Skeletal muscle tissue (tissue), 4 donors: ENCODE data around the gene KLF15. TPM values are rescaled to one million over a fixed set of nuclear protein-coding genes. Genes with fewer than 3 reads are reported as not detected.

Experiments
- H3K27ac ChIP-seq: one replicate; pipeline ENCODE4 v1.7.0; 2013; ENCODE audit warnings: mild to moderate bottlenecking, low read depth, low read length, inconsistent platforms
- H3K27me3 ChIP-seq, 3 donors: one replicate each; pipeline ENCODE4 v1.7.0; 2013; ENCODE audit warnings: low read length in 3 of 3; ENCODE audit not compliant: control insufficient read depth in 3 of 3, insufficient read depth in 3 of 3
- H3K36me3 ChIP-seq, 3 donors: one replicate each; pipeline ENCODE4 v1.7.0; 2013; ENCODE audit warnings: low read length in 3 of 3; ENCODE audit not compliant: control insufficient read depth in 3 of 3, insufficient read depth in 3 of 3
- H3K4me1 ChIP-seq, 3 donors: one replicate each; pipeline ENCODE4 v1.7.0; 2013; ENCODE audit warnings: low read length in 3 of 3, mild to moderate bottlenecking in 3 of 3; ENCODE audit not compliant: control insufficient read depth in 3 of 3, insufficient read depth in 3 of 3
- H3K4me3 ChIP-seq, 3 donors: one replicate each; pipeline ENCODE4 v1.7.0; 2013; ENCODE audit warnings: low read length in 3 of 3
- H3K9ac ChIP-seq, 3 donors: one replicate each; pipeline ENCODE4 v1.7.0; 2013; ENCODE audit warnings: low read length in 3 of 3, mild to moderate bottlenecking in 3 of 3, moderate library complexity in 2 of 3, low read depth in 1 of 3
- H3K9me3 ChIP-seq, 3 donors: one replicate each; pipeline ENCODE4 v1.7.0; 2013; ENCODE audit warnings: low read length in 3 of 3; ENCODE audit not compliant: control insufficient read depth in 3 of 3
- total RNA-seq: library from RNA; depleted of rRNA; stranded (reverse); fragments of >200 nt; gene quantifications from one replicate; pipeline ENCODE4 v1.2.3, GENCODE V29; 2014
- donor health status: Osteomylitis.

The KLF15 gene
- total RNA-seq, 1 donor from 2014 or later: 2.6 TPM

DNA sequence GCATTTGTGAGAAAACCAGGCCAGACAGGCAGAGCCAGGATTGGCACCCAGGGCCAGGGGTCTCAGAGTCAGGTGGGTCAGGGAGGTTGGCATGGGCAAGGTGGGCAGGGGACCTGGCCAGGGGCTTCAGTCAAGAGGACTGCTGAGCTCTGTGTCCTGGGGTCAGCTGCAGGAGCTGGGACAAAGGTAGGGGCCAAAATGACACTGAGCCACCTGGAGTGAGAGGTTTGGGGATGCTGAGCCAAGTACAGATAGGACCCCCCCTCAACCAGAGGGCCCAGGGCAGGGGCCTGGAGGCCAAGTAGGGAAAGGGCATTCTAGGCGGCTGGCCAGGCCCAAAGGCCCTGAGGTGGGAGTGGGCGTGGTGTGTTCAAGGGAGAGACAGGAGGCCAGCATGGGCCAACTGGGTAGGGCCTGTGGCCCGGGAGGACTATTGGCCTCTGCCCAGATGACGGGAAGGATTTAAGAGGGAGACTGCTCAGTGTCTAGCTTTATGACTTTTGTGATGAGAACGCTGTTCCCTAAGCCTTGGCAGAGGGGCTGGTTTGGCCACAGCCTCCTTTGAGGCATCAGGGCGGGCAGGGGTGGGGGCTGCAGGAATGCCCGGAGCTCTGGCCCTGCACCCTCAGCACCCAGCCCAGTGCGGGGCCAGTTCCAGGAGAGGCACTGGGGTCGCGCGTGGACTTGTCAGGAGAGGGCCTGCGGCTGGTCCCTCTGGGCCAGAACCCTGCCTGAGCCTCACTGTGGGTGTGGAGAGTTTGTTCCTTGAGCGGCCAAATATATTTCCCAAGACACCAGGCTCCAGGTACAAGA, 40.6 kb upstream of the KLF15 start:
- H3K36me3 ChIP-seq: no peaks in the 10 kb centered on the region
- no peak overlapping the region for H3K9ac ChIP-seq
- H3K27me3 ChIP-seq: peaks cover 15 to 25% (median 24%) of the 10 kb centered on the region in 3 donors
- no peaks in the 10 kb centered on the region for H3K9me3 ChIP-seq
- peaks cover 0 to 3% (median 2%) of the 10 kb centered on the region in 3 donors for H3K4me1 ChIP-seq
- no peak overlapping the region for H3K27ac ChIP-seq
- no peak overlapping the region for H3K4me3 ChIP-seq

DNA sequence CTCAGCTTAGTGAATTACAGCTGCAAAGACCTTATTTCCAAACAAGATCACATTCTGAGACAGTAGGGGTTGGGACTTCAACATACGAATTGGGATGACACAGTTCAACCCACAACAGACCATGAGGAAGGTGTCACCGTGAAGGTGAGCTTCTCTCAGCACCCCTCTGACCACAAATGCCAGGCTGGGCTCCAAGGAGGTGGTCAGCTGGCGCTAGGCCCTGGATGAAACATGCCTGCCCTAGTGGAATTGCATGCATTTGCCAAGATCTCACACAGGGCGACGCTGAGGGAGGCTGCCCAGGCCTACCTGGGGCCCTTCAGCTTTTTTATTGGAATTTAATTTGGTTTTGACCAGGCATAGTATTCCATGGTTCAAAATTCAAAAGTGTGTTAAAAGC, 39.3 kb upstream of the KLF15 start:
- Histone ChIP-seq H3K4me1 (peaks cover 0 to 3% (median 2%) of the 10 kb centered on the region in 3 donors), H3K9me3 (no peaks in the 10 kb centered on the region), H3K27ac (no peak overlapping the region), H3K27me3 (peaks cover 15 to 21% (median 17%) of the 10 kb centered on the region in 3 donors), H3K9ac (no peak overlapping the region), H3K4me3 (no peak overlapping the region), H3K36me3 (no peaks in the 10 kb centered on the region)

DNA sequence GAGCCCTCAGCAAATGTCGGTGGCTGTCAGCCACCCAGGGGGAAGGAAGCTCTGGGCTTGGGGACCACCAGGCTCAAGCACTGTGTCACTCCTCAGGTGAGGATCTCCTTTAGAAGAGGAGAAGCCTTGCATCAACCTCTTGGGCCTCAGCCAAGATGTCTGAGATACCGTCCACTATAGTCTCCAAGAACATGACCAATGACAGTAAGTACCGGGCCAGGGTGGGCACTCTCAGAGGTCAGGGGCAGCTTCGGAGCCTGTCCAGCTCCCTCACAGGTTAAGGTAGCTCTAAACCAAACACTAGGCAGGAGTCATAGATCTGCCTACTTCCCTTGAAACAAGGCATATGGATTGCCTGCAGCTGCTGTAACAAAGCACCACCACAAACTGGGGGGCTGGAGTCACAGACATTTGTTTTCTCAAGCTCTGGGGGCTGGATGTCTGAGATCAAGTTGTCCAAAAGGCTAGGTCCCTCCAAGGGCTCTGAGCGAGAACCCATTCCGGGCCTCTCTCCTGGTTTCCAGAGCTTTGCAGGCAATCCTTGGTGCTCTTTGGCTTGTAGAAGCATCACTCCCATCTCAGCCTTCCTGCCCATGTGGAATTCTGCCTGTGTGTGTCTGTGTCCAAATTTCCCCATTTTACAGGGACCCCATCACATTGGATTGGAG, 38.8 kb upstream of the KLF15 start:
- no peak overlapping the region for H3K27ac ChIP-seq
- no peaks in the 10 kb centered on the region for H3K36me3 ChIP-seq
- H3K9ac ChIP-seq: no peak overlapping the region
- H3K27me3 ChIP-seq: peaks cover 15 to 21% (median 17%) of the 10 kb centered on the region in 3 donors
- H3K4me1 ChIP-seq: peaks cover 0 to 3% (median 2%) of the 10 kb centered on the region in 3 donors
- no peaks in the 10 kb centered on the region for H3K9me3 ChIP-seq
- H3K4me3 ChIP-seq: no peak overlapping the region

DNA sequence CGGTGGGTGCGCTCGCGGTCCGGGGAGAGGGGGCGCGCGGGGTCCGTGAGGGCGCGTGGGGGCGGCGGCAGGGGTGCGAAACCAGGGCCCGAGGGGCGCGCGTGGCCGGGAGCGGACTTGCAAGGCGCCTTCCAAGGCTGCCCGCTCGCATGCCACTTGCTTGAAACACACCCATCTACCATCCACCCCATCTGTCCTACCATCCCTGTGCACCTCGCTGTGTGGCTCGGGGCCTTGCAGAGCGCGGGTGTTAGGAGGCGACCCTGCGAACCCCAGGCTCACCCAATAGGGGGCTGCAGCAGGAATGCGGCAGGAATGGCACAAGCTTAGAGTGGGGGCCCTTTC, 37.7 kb upstream of the KLF15 start:
- Histone ChIP-seq H3K9me3 (no peaks in the 10 kb centered on the region), H3K4me3 (peak overlapping the region in 1 of 3 donors; percentile 6), H3K4me1 (peaks cover 0 to 3% (median 2%) of the 10 kb centered on the region in 3 donors), H3K27ac (no peak overlapping the region), H3K27me3 (peaks cover 15 to 21% (median 17%) of the 10 kb centered on the region in 3 donors), H3K9ac (peak overlapping the region in 1 of 3 donors; percentile 45), H3K36me3 (no peaks in the 10 kb centered on the region)

DNA sequence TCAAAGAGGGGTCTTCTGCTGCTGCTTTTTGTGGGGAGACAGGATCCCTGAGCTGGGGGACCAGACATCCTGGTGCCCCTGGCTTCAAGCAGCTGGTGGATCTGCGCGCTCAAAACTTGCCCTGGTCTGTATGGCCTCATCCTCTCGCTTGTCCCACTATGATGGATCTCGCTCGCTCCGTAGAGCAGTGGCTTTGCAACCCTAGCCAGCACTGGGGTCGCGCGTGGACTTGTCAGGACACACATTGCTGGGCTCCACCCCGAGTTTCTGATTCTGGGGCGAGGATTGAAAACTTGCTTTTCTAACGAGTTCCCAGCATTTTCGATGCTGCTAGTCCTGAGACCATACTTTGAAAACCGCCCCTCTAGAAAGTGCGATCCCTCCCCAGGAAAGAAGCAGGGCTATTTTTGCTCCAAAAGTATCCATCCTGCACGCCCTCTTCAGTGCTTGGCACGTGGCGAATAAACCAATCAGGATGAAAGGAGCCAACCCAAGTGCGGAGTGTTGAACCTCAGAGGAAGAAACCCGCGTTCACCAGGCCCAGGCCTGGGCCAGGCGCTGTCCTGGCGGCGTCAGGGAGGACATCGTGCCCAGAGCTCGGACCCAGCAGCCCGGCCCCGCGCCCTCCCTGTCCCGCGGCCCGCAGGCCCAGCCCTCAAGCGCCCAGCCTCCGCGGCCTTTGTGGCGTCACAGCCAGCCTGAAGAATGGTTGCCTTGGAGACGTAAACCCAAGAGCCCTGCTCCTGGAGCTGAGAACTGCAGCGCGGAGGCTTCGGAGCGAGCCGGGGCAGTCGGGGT, 37.2 kb upstream of the KLF15 start, which contains the start of gene CFAP100:
Gene CFAP100, plus strand, starts transcription at position 731 of the 798 bp plus-strand sequence. CDS start 1,092 bp downstream, outside the sequence.
- H3K4me1 ChIP-seq: peaks cover 5 to 8% (median 5%) of the 10 kb centered on the region in 3 donors
- no peaks in the 10 kb centered on the region for H3K36me3 ChIP-seq
- peak within 1 kb of the TSS in 2 of 3 donors; percentile 14 to 35 for H3K4me3 ChIP-seq
- H3K27ac ChIP-seq: no peak within 1 kb of the TSS
- no peaks in the 10 kb centered on the region for H3K9me3 ChIP-seq
- peak within 1 kb of the TSS in 1 of 3 donors; percentile 45 for H3K9ac ChIP-seq
- H3K27me3 ChIP-seq: peaks cover 15 to 23% (median 17%) of the 10 kb centered on the region in 3 donors

DNA sequence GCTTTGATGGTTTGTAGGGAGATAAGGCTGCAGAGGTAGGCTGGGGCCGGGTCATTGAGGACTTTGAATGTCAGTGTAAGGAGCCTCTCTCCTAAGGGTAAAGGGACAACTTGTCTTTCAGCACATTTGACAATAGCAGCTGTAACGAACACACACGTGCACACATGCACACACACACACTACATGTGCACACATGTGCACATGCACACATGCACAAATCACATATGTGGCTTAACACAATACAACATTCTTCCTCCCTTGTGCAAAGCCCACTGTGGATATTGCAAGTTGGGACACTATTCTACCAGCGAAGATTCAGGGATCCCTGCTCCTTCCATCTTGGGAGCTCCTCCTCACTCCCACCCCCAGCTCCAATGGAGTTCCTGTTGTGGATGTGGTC, 36.4 kb upstream of the KLF15 start:
- Histone ChIP-seq H3K27ac (no peak overlapping the region), H3K4me3 (no peak overlapping the region), H3K9me3 (no peaks in the 10 kb centered on the region), H3K4me1 (peaks cover 10 to 12% (median 11%) of the 10 kb centered on the region in 3 donors), H3K27me3 (peaks cover 15 to 23% (median 17%) of the 10 kb centered on the region in 3 donors), H3K9ac (no peak overlapping the region), H3K36me3 (no peaks in the 10 kb centered on the region)

DNA sequence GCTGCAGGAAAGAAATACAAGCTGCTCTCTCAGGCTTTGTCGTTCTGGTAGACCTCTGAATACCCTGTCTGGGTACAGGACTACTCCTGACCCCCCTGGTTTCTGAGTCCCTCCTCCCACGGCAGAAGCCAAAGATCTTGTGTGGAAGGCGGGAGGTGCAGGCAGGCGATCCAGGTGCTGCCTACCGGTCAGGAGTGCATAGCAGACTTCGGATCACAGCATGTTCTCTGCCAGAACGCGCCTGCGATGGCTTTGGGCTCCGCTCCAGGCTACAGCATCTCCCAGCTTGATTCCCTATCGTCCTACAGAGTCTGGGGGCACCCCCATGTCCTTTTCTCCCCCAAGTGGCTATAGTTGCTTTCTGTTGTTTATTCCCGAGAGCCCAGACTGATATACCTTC, 35.0 kb upstream of the KLF15 start:
- Histone ChIP-seq H3K27me3 (peaks cover 15 to 23% (median 17%) of the 10 kb centered on the region in 3 donors), H3K27ac (no peak overlapping the region), H3K4me1 (peaks cover 10 to 12% (median 11%) of the 10 kb centered on the region in 3 donors), H3K4me3 (no peak overlapping the region), H3K9ac (no peak overlapping the region), H3K36me3 (no peaks in the 10 kb centered on the region), H3K9me3 (no peaks in the 10 kb centered on the region)

DNA sequence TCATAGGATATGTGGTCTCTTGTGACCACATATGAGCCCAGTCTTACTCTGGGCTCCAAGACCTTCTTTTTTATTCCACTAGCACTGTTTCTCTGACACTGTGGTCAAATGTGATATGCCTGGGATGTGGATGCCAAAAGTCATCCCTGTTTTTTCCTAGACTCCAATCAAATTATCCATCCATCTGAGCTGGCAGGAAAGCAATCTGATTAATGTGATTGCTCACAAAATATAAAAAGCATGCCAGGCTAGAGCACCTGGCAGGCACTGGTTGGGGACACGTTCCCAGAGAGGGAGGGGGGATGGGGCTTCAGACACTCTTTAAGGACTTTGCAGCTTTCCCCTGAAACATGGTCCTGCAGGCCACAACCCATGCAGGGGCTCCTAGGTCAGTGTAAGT, 34.4 kb upstream of the KLF15 start:
- H3K27me3 ChIP-seq: peaks cover 15 to 23% (median 17%) of the 10 kb centered on the region in 3 donors
- no peaks in the 10 kb centered on the region for H3K9me3 ChIP-seq
- no peak overlapping the region for H3K4me3 ChIP-seq
- no peaks in the 10 kb centered on the region for H3K36me3 ChIP-seq
- no peak overlapping the region for H3K9ac ChIP-seq
- no peak overlapping the region for H3K27ac ChIP-seq
- H3K4me1 ChIP-seq: peaks cover 10 to 12% (median 11%) of the 10 kb centered on the region in 3 donors

DNA sequence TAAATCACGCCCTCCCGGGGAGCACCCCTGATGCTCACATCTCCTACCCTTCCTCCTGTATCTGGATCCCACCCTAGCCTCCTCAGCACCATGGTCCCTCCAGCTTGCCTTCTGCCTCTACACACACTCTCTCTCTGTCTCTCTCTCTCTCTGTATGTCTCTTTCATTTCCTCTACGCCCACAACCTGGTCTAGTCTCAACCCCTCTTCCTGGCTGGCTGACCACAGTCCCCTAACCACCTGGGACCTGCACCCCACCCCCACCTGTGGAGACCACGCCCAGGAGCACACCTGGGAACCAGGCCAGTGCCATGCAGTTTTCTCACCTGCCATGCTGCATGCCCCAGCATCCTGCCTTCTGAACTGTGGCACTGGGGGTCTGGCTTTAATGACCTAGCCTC, 33.5 kb upstream of the KLF15 start:
- H3K4me3 ChIP-seq: no peak overlapping the region
- H3K9ac ChIP-seq: no peak overlapping the region
- no peaks in the 10 kb centered on the region for H3K36me3 ChIP-seq
- no peak overlapping the region for H3K27ac ChIP-seq
- peaks cover 10 to 12% (median 11%) of the 10 kb centered on the region in 3 donors for H3K4me1 ChIP-seq
- peaks cover 15 to 23% (median 15%) of the 10 kb centered on the region in 3 donors for H3K27me3 ChIP-seq
- H3K9me3 ChIP-seq: no peaks in the 10 kb centered on the region
